KG1 (cell line): ENCODE data around the gene CYB5B.

Source experiments
- DNase-seq: peaks from one replicate; lab custom pipeline; 2025; lab: John Stamatoyannopoulos, UW

The CYB5B gene

GRCh38 chr16:69424053-69424934, at the start of gene CYB5B:
CYB5B (plus strand) TSS chr16:69424619; CDS start chr16:69424684, 65 bp downstream.
- peak; percentile 97 for DNase-seq

GRCh38 chr16:69376393-69377059, 47.9 kb upstream of the CYB5B start:
- DNase-seq = no peak

DNA sequence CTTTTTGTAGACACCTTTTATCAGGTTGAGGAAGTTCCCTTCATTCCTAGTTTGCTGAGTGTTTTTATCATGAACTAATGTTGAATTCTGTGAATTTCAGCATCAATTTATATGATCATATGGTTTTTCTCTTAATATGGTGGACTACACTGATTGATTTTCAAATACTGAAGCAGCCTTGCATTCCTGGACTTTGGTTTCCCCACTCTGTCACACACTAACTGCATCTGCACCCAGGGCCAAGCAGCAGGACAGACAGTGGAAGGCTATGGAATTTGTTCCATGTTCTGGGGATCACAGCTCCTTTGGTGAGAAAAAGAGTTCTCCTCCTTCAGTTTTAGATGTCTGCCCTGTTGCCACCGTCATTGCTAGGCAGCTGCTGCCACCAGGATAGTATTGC, 46.4 kb upstream of the CYB5B start:
- no peak for DNase-seq

- DNase-seq = no peak
Measured at GRCh38 chr16:69378760-69379159, 45.7 kb upstream of the CYB5B start.

DNA sequence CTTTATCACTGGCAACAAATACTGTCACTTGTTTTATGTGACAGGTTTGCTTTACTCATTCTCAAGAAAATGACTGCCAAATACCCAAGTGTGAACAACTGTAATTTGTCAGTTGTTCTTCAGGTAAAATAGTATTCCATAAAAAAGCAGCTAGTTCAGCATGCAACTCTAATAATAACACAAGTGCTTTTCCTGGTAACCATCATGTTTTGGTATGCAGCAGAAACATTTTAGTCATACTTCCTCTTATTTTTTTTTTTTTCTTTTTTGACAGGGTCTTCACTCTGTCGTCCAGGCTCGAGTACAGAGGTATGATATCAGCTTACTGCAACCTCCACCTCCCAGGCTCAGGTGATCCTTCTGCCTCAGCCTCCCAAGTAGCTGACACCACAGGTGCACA, 43.2 kb upstream of the CYB5B start:
- no peak for DNase-seq

- no peak for DNase-seq
Measured at GRCh38 chr16:69382421-69382820, 42.0 kb upstream of the CYB5B start.

DNA sequence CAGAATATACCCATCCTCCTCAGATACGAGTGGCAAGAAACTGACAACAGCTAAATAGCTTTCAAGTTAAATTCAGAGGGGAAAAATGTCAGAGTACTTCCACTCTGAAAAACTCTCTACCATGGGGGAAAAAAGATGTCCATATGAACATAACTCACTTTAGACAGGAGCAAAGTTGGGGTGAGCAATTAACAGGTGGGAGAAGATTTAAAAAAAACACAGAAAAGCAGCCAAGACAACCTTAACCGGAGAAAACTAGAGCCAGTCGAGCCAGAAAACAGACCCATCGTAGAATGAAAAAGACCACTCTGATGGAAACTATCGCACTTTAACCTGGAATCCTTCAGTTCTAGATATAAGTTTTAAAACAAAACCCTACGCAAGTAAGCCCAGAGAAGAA, 39.4 kb upstream of the CYB5B start:
- DNase-seq = no peak

GRCh38 chr16:69386596-69386995, 37.8 kb upstream of the CYB5B start:
- no peak for DNase-seq

- no peak for DNase-seq
Measured at GRCh38 chr16:69393898-69394849, 30.2 kb upstream of the CYB5B start.

DNA sequence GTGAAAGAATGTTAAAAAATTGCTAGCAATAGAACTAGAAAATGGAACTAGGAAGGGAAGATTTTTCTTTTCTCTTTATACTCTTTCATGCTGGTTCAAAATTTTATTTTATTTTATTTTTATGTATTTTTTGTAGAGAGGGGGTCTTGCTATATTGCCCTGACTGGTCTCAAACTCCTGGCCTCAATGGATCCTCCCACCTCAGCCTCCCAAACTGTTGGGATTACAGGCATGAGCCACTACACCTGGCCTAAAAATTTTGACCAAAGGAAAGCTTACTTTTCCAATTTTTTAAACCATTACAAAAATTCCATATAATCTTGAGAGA, 28.6 kb upstream of the CYB5B start:
- no peak for DNase-seq

GRCh38 chr16:69396187-69397061, 28.0 kb upstream of the CYB5B start:
- DNase-seq = peak; percentile 78

DNA sequence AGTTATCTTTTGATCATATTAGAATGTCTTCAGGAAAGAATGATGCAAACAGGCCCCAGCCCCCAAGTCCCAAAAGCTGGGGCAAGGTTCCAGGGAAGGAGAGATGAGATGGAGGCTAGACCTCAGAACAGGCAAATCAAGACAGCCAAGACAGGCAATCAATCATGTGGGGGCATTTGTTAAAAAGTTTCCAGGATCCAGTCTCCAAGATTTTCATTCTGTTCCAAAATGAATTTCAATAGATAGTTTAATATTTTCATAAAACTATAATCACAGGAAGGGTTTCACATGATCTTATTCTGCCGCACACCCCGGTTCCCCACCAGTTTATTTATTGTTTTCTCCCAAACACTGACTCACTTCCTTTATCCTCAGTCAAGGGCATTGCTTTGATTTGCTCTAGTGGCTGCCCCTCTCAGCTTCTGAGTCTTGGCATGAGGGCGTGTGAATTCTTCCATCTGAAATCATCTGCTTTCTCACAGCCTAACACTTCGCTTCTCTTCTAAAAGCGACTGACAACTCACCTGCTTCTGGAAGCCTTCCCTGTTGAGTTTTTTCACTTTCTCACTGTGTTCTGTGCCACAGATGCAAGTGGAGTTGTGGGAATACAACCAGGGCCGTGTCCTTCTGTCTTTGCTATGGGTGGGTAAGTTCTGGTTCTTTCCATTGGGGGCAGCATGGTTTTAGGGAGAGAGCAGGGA, 26.4 kb upstream of the CYB5B start:
- DNase-seq = no peak

DNA sequence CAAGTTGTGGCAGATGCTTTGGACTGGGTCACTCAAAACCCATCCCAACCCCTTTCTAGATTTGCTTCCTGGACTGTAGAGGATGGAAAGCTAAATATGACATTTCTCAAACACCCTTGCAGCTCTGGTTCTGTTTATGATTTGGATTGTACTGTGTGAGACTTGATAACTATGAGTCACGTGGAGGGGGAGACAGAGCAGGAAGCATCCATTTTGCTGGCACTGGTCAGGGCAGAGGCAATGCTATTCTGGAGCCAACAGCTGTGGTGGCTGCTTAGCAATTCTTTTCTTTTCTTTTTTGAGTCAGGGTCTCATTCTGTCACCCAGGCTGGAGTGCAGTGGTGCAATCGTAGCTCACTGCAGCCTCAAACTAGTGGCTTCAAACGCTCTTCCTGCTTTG, 25.1 kb upstream of the CYB5B start:
- DNase-seq = no peak

DNA sequence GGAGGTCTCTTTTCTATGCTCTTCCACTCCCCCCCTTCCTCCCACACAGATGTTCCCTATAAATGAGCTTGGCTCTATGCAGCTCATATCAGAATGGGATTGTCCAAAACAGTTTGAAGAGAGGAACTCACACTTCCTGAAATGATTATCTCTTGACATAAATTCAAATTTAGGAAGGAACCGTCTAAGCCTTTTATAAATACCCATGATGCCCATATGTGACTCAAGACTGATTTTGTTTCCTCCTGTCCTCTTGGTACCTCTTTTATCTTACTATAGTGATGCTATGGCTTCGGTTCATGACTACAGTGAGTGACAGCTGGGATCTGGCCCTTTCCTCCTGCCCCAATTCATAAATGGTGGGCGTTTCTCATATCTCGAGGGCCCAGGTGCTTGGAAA, 22.0 kb upstream of the CYB5B start:
- no peak for DNase-seq

DNA sequence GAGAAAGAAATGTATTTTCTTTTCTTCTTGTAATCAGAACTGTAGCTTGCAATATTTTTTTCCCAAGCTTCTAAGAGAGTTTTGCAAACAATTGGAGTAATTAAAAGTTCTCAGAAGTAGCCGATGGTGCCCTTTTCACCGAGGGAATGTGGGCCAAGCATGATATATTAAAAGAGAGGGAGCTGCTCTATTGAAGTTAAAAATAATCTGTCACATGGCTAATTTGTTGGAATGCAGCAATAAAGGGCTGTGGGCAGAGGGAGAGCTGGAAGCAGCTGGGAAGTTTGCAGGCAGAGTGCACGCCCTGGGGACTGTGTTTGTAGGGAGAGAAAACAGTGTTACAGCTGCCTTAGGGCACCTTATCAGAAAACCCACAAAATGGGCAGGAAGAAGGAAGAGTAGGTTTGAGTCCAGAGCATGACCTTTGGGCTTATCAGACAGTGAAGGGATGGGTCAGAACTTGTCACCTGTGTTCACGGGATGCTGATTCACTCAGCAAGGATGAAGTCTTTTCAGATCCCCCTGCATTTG, 20.1 kb upstream of the CYB5B start:
- DNase-seq = no peak

DNA sequence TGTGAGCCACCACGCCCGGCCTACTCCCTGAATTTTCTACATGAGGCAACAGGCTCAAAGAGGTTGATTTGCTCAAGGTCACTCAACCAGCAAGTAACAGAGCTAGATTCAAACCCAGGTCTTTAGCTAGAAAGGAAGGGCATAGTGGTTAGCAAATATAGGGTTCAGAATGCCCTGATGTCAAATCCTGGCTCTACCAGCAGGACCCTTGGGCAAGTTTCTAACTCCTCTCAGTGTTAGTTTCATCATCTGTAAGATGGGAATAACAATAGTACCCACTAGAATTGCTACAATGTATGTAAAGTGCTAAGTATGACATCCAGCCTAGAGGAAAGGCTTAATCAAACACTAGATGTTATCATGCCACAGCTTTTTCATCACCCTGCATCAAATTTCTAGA, 19.1 kb upstream of the CYB5B start:
- no peak for DNase-seq

DNA sequence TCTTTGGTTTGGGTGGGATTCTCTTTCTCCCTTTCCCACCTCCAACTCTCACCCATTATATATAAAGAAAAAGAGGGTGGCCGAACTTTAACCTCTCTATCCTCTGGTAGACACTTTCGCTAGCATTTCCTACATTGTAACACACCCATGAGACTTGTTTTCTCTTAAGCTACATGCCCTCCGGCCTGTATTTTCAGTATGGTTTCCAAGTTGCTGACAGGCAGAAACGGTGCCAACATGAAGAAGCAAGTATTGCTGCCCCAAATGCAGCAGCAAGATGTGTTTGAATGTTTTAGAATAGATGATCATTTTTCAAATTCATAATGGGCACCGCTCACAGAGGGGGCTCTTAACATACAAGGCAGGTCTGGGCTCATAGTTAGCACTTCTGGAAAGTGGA, 18.7 kb upstream of the CYB5B start:
- DNase-seq = no peak

GRCh38 chr16:69406780-69407331, 17.6 kb upstream of the CYB5B start:
- no peak for DNase-seq

DNA sequence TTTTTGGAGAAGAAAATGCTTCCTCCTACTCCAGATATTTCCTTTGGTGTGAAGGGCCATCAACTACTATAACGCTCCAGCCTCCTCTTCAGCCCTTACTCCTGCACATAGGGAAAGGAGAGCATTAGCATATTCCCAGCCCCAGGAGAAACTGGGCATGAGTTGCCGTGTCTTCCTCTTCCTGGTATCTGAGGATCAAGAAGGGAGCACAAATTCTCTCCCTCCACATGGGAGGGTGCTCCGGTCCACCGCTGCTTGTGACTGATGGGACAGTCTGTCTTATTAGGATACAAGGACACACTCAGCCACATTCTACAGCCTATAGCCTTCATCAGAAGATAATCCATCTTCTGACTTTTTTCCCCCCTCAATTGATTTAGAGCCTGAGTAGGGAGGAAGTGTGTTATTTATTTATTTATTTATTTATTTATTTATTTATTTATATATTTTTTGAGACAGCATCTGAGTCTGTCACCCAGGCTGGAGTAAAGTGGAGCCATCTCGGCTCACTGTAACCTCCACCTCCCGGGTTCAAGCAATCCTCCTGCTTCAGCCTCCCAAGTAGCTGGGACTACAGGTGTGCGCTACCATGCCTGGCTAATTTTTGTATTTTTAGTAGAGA, 16.6 kb upstream of the CYB5B start:
- no peak for DNase-seq

DNA sequence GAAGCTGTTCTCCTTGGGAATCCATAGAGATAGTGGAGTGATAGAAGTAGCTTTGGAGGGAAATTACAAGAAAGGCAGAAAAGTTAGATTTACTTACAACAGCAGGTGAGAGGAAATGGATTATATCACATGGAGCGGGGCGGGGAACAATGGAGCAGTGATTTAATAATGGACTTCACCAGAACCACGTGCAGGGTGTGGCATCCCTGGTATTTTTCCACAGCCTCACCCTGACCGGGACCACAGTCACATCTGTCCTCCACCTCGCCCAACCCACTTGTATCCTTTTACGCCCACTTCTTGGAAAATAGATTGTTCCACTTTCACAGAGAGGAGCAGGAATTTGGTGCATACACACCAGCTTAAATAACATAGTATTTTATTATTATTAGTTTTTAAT, 15.9 kb upstream of the CYB5B start:
- DNase-seq = no peak
